ENCODE results near the gene DEFB114. TPM values are rescaled to one million over a fixed set of nuclear protein-coding genes. Genes with fewer than 3 reads are reported as not detected.

DEFB114 gene
- total RNA-seq, 1 experiment from 2014 or later: not detected

DNA sequence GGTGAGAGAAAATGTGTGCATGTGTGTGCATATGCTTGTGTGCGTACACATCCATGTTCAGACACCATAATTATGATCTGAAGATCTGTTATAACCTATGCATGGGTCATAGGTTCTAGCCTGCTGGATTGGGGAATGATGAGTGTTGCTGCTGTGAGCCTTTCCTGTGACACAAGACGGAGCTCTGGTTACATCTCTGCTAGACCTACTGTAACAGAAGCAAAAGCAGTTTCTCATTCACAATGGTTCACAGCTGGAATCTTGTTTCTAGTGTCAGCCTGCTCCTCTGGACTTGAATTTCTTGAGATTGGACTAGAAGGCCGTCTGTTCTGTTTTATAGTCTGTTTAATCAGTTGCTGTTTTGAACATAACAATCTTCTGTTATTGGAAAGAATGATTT is 40.1 kb downstream of the DEFB114 start:
- Histone ChIP-seq H3K4ac (ENCODE audit: low read depth, low read length) (no peak overlapping the region), H2AK5ac (ENCODE audit: insufficient read length, low read length) (no peak overlapping the region), H3K27me3 (ENCODE audit: insufficient read depth, low read length) (no peaks in the 10 kb centered on the region), H3K23ac (ENCODE audit: insufficient read length, low read depth, low read length) (no peak overlapping the region), H2BK120ac (ENCODE audit: low read depth, low read length, poor library complexity, severe bottlenecking) (no peak overlapping the region), H4K5ac (ENCODE audit: insufficient read length, low read depth, low read length) (no peak overlapping the region), H2BK5ac (ENCODE audit: insufficient read length, low read length) (no peak overlapping the region), H3K4me2 (ENCODE audit: insufficient read depth, insufficient read length, low read length) (no peak overlapping the region), H3K4me1 (ENCODE audit: insufficient read depth, low read length) (peaks cover under 1% of the 10 kb centered on the region; the same call in 1 of the 2 replicates), H2BK12ac (ENCODE audit: insufficient read length, low read depth, low read length) (no peak overlapping the region), H3K79me2 (ENCODE audit: insufficient read depth, low read length) (no peaks in the 10 kb centered on the region), H3K18ac (ENCODE audit: insufficient read length, low read depth, low read length) (no peak overlapping the region), H4K91ac (ENCODE audit: insufficient read length, low read depth, low read length) (no peak overlapping the region), H3K14ac (ENCODE audit: insufficient read depth, low read length) (no peak overlapping the region), H3K9me3 (ENCODE audit: control insufficient read depth, low read depth, low read length) (no peaks in the 10 kb centered on the region), H3T11ph (ENCODE audit: low read length) (no peak overlapping the region), H3K23me2 (ENCODE audit: insufficient read length, low read depth, low read length, poor library complexity, severe bottlenecking) (no peaks in the 10 kb centered on the region), H4K20me1 (ENCODE audit: control insufficient read depth, insufficient read depth, insufficient read length) (no peaks in the 10 kb centered on the region), H2BK20ac (ENCODE audit: low read depth, low read length, poor library complexity, severe bottlenecking) (no peak overlapping the region), H4K8ac (replicated peaks; ENCODE audit: insufficient read length, low read depth, low read length) (no peak overlapping the region), H3K9ac (ENCODE audit: extremely low read depth, insufficient read length, low read length) (no peak overlapping the region), H2AFZ (ENCODE audit: low read length) (no peak overlapping the region), H3K27ac (ENCODE audit: insufficient read length, low read depth, low read length) (no peak overlapping the region), H2BK15ac (ENCODE audit: low read depth, low read length) (no peak overlapping the region), H3K56ac (ENCODE audit: insufficient read length, low read depth, low read length) (no peak overlapping the region), H3K79me1 (ENCODE audit: insufficient read depth, low read depth, low read length, poor library complexity, severe bottlenecking) (no peaks in the 10 kb centered on the region)
- peaks cover 17 to 23% of the 10 kb centered on the region in 2 experiments for H3K4me1 Mint-ChIP-seq
- peak; percentile 45; the same call in 2 of the 3 replicates for TF ChIP-seq CTCF (conservative IDR thresholded peaks at IDR 0.05)
- no peaks in the 10 kb centered on the region for H3K9me3 Mint-ChIP-seq
- H3K4me3 Mint-ChIP-seq: no peak overlapping the region
- DNase-seq: peak; percentile 43
- H3K36me3 Mint-ChIP-seq (ENCODE audit: insufficient read depth in 1 of 3, low read depth in 3 of 3): no peaks in the 10 kb centered on the region; a peak in 2 of 7 replicates
- no peak overlapping the region for H3K27ac Mint-ChIP-seq
- WGBS (ENCODE audit: extremely low coverage, insufficient read length, low lambda C conversion rate): no CpG with 5 or more reads among the region's 3 CpGs
- no peaks in the 10 kb centered on the region for H3K27me3 Mint-ChIP-seq (ENCODE audit: low read depth)

All from H9 (cell line).